NCI-H526 treated with DMSO at 0.1 percent for 48 hours (cell line): ENCODE data around the gene TMEM41B.
"Not testable (repeated sequence)": the region's sequence is repeated elsewhere in the genome, so short reads cannot be mapped to it uniquely, and the experiment has no call there.

ENCODE experiments used
- DNase-seq: peaks from one replicate; lab custom pipeline; 2025; lab: John Stamatoyannopoulos, UW

TMEM41B gene

GRCh38 chr11:9259981-9260837 lies 54.2 kb downstream of the TMEM41B start:
- DNase-seq, result no peak

- not testable (repeated sequence) for DNase-seq
These were observed 56.1 kb downstream of the TMEM41B start for GRCh38 chr11:9258279-9258678.

GRCh38 chr11:9254416-9254815 lies 60.0 kb downstream of the TMEM41B start:
- no peak for DNase-seq

GRCh38 chr11:9253086-9253485 lies 61.3 kb downstream of the TMEM41B start:
- DNase-seq, result no peak

GRCh38 chr11:9251311-9251710 lies 63.1 kb downstream of the TMEM41B start:
- no peak for DNase-seq

- no peak for DNase-seq
These were observed 64.2 kb downstream of the TMEM41B start for GRCh38 chr11:9250139-9250582.

- no peak for DNase-seq
These were observed 65.1 kb downstream of the TMEM41B start for GRCh38 chr11:9249252-9249651.

GRCh38 chr11:9247863-9248262 lies 66.5 kb downstream of the TMEM41B start:
- DNase-seq, result no peak

- DNase-seq, result not testable (repeated sequence)
These were observed 78.2 kb downstream of the TMEM41B start for GRCh38 chr11:9236242-9236641.

- DNase-seq, result no peak
These were observed 81.9 kb downstream of the TMEM41B start for GRCh38 chr11:9232482-9232881.

- DNase-seq, result no peak
These were observed 82.6 kb downstream of the TMEM41B start for GRCh38 chr11:9231848-9232177.
